Liver (tissue), 9 donors: Measurements from ENCODE around the gene ZNF580. TPM values are rescaled to one million over a fixed set of nuclear protein-coding genes. Genes with fewer than 3 reads are reported as not detected.

ENCODE experiments used
- DNase-seq: peaks from one replicate; pipeline ENCODE4 v3.0.0-alpha.2; 2017; ENCODE audit warnings: low spot score
- H3K27ac ChIP-seq, 2 donors: one replicate each; pipeline ENCODE4 v1.7.0; 2013; ENCODE audit warnings: inconsistent platforms in 2 of 2, low read length in 2 of 2, control low read depth in 1 of 2, low read depth in 1 of 2, mild to moderate bottlenecking in 1 of 2
- H3K27me3 ChIP-seq, 4 donors: one replicate each; pipeline versions ENCODE4 v1.6.1 to v1.7.0; 2013; ENCODE audit warnings: low read length in 3 of 4, inconsistent platforms in 1 of 4, mild to moderate bottlenecking in 1 of 4, moderate library complexity in 1 of 4; ENCODE audit not compliant: control insufficient read depth in 4 of 4, insufficient read depth in 4 of 4
- H3K36me3 ChIP-seq, 4 donors: one replicate each; pipeline versions ENCODE4 v1.6.1 to v1.7.0; 2013; ENCODE audit warnings: low read length in 3 of 4, mild to moderate bottlenecking in 3 of 4, low read depth in 1 of 4, moderate library complexity in 1 of 4; ENCODE audit not compliant: control insufficient read depth in 4 of 4, insufficient read depth in 3 of 4
- H3K4me1 ChIP-seq, 4 donors: one replicate each; pipeline versions ENCODE4 v1.6.1 to v1.7.0; 2013; ENCODE audit warnings: low read length in 3 of 4, mild to moderate bottlenecking in 3 of 4, moderate library complexity in 1 of 4; ENCODE audit not compliant: control insufficient read depth in 4 of 4, insufficient read depth in 4 of 4
- H3K4me3 ChIP-seq, 3 donors: one replicate each; pipeline versions ENCODE4 v1.6.1 to v1.7.0; 2013; ENCODE audit warnings: low read length in 3 of 3, control low read depth in 1 of 3, low read depth in 1 of 3, mild to moderate bottlenecking in 1 of 3
- H3K9ac ChIP-seq, 2 donors: one replicate each; pipeline ENCODE4 v1.7.0; 2013; ENCODE audit warnings: low read length in 2 of 2, mild to moderate bottlenecking in 2 of 2, moderate library complexity in 2 of 2, control low read depth in 1 of 2, low read depth in 1 of 2
- H3K9me3 ChIP-seq, 4 donors: one replicate each; pipeline versions ENCODE4 v1.6.1 to v1.7.0; 2013; ENCODE audit warnings: low read length in 3 of 4; ENCODE audit not compliant: control insufficient read depth in 4 of 4
- ATF3 ChIP-seq: IDR thresholded peaks from 2 replicates; pipeline ENCODE4 v1.6.1; 2016; ENCODE audit warnings: antibody characterized with exemption
- CTCF ChIP-seq: fragments of 150-350 bp; IDR thresholded peaks from 2 replicates; pipeline ENCODE4 v1.5.1; 2017; ENCODE audit warnings: improper control_type of control experiment, low read depth, low read length; ENCODE audit not compliant: missing input control
- EGR1 ChIP-seq, 2 donors: IDR thresholded peaks; 2 replicates each; pipeline ENCODE4 v1.6.1; 2016 to 2018; ENCODE audit warnings: antibody characterized with exemption in 2 of 2, low read depth in 2 of 2
- FOXA1 ChIP-seq: IDR thresholded peaks from 2 replicates; pipeline ENCODE4 v1.6.1; 2016; ENCODE audit warnings: antibody characterized with exemption
- GABPA ChIP-seq, 2 donors: IDR thresholded peaks in 1 of 2; conservative IDR thresholded peaks in 1 of 2; 2 replicates each; pipeline ENCODE4 v1.6.1; 2016; ENCODE audit warnings: antibody characterized with exemption in 2 of 2, mild to moderate bottlenecking in 1 of 2, moderate library complexity in 1 of 2
- HNF4A ChIP-seq, 2 donors: conservative IDR thresholded peaks; 2 replicates each; pipeline ENCODE4 v1.6.1; 2016; ENCODE audit warnings: antibody characterized with exemption in 2 of 2, mild to moderate bottlenecking in 2 of 2
- HNF4G ChIP-seq: IDR thresholded peaks from 2 replicates; pipeline ENCODE4 v1.6.1; 2016; ENCODE audit warnings: antibody characterized with exemption
- JUND ChIP-seq, 2 donors: IDR thresholded peaks; 2 replicates each; pipeline ENCODE4 v1.6.1; 2016; ENCODE audit warnings: antibody characterized with exemption in 2 of 2
- NR2F2 ChIP-seq: IDR thresholded peaks from 2 replicates; pipeline ENCODE4 v1.6.1; 2016; ENCODE audit warnings: antibody characterized with exemption
- RAD21 ChIP-seq, 2 donors: IDR thresholded peaks; 2 replicates each; pipeline ENCODE4 v1.6.1; 2016; ENCODE audit warnings: antibody characterized with exemption in 2 of 2, mild to moderate bottlenecking in 2 of 2
- REST ChIP-seq: IDR thresholded peaks from 2 replicates; pipeline ENCODE4 v1.6.1; 2016; ENCODE audit warnings: antibody characterized with exemption, mild to moderate bottlenecking
- RXRA ChIP-seq, 2 donors: IDR thresholded peaks; 2 replicates each; pipeline ENCODE4 v1.6.1; 2017 to 2018; ENCODE audit warnings: antibody characterized with exemption in 2 of 2, mild to moderate bottlenecking in 1 of 2
- SP1 ChIP-seq: IDR thresholded peaks from 2 replicates; pipeline ENCODE4 v1.6.1; 2018; ENCODE audit warnings: antibody characterized with exemption, mild to moderate bottlenecking
- TAF1 ChIP-seq: conservative IDR thresholded peaks from 2 replicates; pipeline ENCODE4 v1.6.1; 2016; ENCODE audit warnings: antibody characterized with exemption, mild to moderate bottlenecking
- WGBS: extraction: QIAGEN DNeasy Blood & Tissue Kit; methylation state at CpG from one replicate; pipeline ENCODE4 v1.1.7; 2013; 5-methylcytosine and 5-hydroxymethylcytosine counted together
- polyA plus RNA-seq, 2 donors: library from polyadenylated mRNA; stranded (reverse) in 1 of 2; unstranded in 1 of 2; fragments of 200-250 nt in 1 of 2; fragments of >200 nt in 1 of 2; fragmentation: Nextera tagmentation in 1 of 2; extraction: Ambion mirVana in 1 of 2; gene quantifications; one replicate each; pipeline versions ENCODE4 v1.2.1 to v1.2.3, GENCODE V29; 2013 to 2015
- total RNA-seq, 2 donors: library from RNA; depleted of rRNA; stranded (reverse); fragments of >200 nt; gene quantifications; one replicate each; pipeline ENCODE4 v1.2.3, GENCODE V29; 2014
- donor health status: healthy.
- donor health status: healthy.
- donor health status: healthy.
- donor health status: healthy.
- donor health status: healthy.

The ZNF580 gene
- total and polyA plus RNA-seq, 4 donors: 2.6 to 5.2 (median 5.1) TPM

- H3K9ac ChIP-seq: no peak overlapping the region
- peak; percentile 88 for DNase-seq
- H3K27me3 ChIP-seq: no peaks in the 10 kb centered on the region
- no peaks in the 10 kb centered on the region for H3K9me3 ChIP-seq
- TF ChIP-seq RAD21 (IDR thresholded peaks at IDR 0.05) (peak; percentile 88 to 94), GABPA (IDR thresholded peaks at IDR 0.05 in 1 of 2, conservative IDR thresholded peaks at IDR 0.05 in 1 of 2) (peak in 1 of 2 donors; percentile 56), FOXA1 (no peak), CTCF (peak; percentile 85), HNF4A (conservative IDR thresholded peaks at IDR 0.05) (peak in 1 of 2 donors; percentile 43), HNF4G (no peak)
- peaks cover 13 to 31% (median 22%) of the 10 kb centered on the region in 4 donors for H3K4me1 ChIP-seq
- 30% methylated on average over 3 of the region's 3 CpGs for WGBS
- H3K36me3 ChIP-seq: no peaks in the 10 kb centered on the region
- H3K27ac ChIP-seq: no peak overlapping the region
- H3K4me3 ChIP-seq: no peak overlapping the region
Observed at GRCh38 chr19:55632463-55632834, 8.4 kb upstream of the ZNF580 start.

GRCh38 chr19:55633861-55634260, 6.9 kb upstream of the ZNF580 start:
- H3K27ac ChIP-seq: no peak overlapping the region
- H3K9ac ChIP-seq: no peak overlapping the region
- H3K9me3 ChIP-seq: no peaks in the 10 kb centered on the region
- no peak overlapping the region for H3K4me3 ChIP-seq
- TF ChIP-seq REST: no peak
- no peak for TF ChIP-seq JUND (IDR thresholded peaks at IDR 0.05)
- no peak for TF ChIP-seq ATF3
- no peak for TF ChIP-seq SP1
- TF ChIP-seq FOXA1: no peak
- no peak for TF ChIP-seq RXRA (IDR thresholded peaks at IDR 0.05)
- TF ChIP-seq TAF1: no peak
- TF ChIP-seq HNF4G: no peak
- TF ChIP-seq NR2F2: no peak
- TF ChIP-seq EGR1 (IDR thresholded peaks at IDR 0.05; ENCODE audit: low read depth in 2 of 2): no peak
- no peak for DNase-seq
- WGBS: 78% methylated on average over 8 of the region's 8 CpGs
- H3K27me3 ChIP-seq: no peaks in the 10 kb centered on the region
- H3K4me1 ChIP-seq: peaks cover 13 to 36% (median 26%) of the 10 kb centered on the region in 4 donors
- no peaks in the 10 kb centered on the region for H3K36me3 ChIP-seq

- no peak for DNase-seq
- WGBS: 5% methylated on average over 9 of the region's 9 CpGs
- H3K4me3 ChIP-seq: peak overlapping the region; percentile 67 to 100 (median 98)
- H3K4me1 ChIP-seq: peaks cover 16 to 51% (median 32%) of the 10 kb centered on the region in 4 donors
- H3K9me3 ChIP-seq: no peaks in the 10 kb centered on the region
- no peaks in the 10 kb centered on the region for H3K36me3 ChIP-seq
- H3K27ac ChIP-seq: peak overlapping the region; percentile 91 to 97
- TF ChIP-seq TAF1 (no peak), HNF4A (conservative IDR thresholded peaks at IDR 0.05) (peak in 1 of 2 donors; percentile 5)
- no peaks in the 10 kb centered on the region for H3K27me3 ChIP-seq
- H3K9ac ChIP-seq: peak overlapping the region; percentile 93 to 99
Observed at GRCh38 chr19:55635334-55635717, 5.5 kb upstream of the ZNF580 start.
